ENCODE data around the gene LPP. TPM values are rescaled to one million over a fixed set of nuclear protein-coding genes. Genes with fewer than 3 reads are reported as not detected.

Gene LPP
- total and polyA plus RNA-seq, 2 of the 13 experiments (the other 11 are each of a cell fraction or from before 2014, with no cell fraction given) = 19.2 to 29.9 TPM

DNA sequence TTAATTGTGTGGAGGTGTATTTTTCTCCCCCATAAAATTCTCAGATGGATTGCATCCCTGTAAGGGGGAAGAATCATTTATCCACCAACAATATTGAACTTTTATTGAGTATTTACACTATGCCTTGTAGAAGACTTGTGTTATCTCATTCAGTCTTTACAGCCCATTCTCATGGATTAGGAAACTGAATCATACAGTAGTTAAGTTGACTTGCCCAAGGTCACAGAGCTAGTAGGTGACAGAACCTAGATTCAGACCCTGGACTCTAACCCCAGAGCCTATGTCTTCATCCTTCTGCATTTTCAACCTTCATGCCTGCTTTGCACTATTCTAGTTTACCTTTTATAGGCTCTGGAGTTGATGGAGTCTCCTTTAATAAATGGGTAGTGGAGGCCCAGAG, 226.8 kb downstream of the LPP start (continued):
- no peak for TF ChIP-seq ZBTB14 (CRISPR knock-in tag; IDR thresholded peaks at IDR 0.05)
- TF ChIP-seq CHD2 (IDR thresholded peaks at IDR 0.05; ENCODE audit: low read depth, low read length) = no peak
- no peak for TF ChIP-seq ZNF251 (CRISPR knock-in tag; IDR thresholded peaks at IDR 0.05)
- TF ChIP-seq ISX (CRISPR knock-in tag; conservative IDR thresholded peaks at IDR 0.05) = no peak
- TF ChIP-seq, protein P1, sequence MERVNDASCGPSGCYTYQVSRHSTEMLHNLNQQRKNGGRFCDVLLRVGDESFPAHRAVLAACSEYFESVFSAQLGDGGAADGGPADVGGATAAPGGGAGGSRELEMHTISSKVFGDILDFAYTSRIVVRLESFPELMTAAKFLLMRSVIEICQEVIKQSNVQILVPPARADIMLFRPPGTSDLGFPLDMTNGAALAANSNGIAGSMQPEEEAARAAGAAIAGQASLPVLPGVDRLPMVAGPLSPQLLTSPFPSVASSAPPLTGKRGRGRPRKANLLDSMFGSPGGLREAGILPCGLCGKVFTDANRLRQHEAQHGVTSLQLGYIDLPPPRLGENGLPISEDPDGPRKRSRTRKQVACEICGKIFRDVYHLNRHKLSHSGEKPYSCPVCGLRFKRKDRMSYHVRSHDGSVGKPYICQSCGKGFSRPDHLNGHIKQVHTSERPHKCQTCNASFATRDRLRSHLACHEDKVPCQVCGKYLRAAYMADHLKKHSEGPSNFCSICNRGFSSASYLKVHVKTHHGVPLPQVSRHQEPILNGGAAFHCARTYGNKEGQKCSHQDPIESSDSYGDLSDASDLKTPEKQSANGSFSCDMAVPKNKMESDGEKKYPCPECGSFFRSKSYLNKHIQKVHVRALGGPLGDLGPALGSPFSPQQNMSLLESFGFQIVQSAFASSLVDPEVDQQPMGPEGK (CRISPR knock-in tag; IDR thresholded peaks at IDR 0.05) = no peak
- no peak for TF ChIP-seq SMARCC2 (IDR thresholded peaks at IDR 0.05)
- TF ChIP-seq ZNF567 (CRISPR knock-in tag; IDR thresholded peaks at IDR 0.05; ENCODE audit: borderline replicate concordance) = no peak
- TF ChIP-seq HDAC6 (IDR thresholded peaks at IDR 0.05; ENCODE audit: low read depth, low read length) = no peak
- TF ChIP-seq SOX5 (CRISPR knock-in tag; IDR thresholded peaks at IDR 0.05; ENCODE audit: borderline replicate concordance) = no peak
- TF ChIP-seq ZBED4 (CRISPR knock-in tag; IDR thresholded peaks at IDR 0.05; ENCODE audit: borderline replicate concordance) = no peak
- no peak for TF ChIP-seq NFE2L1 (CRISPR knock-in tag; IDR thresholded peaks at IDR 0.05; ENCODE audit: borderline replicate concordance)
- TF ChIP-seq CENPX (CRISPR knock-in tag; IDR thresholded peaks at IDR 0.05) = no peak
- TF ChIP-seq ZNF644 (CRISPR knock-in tag; IDR thresholded peaks at IDR 0.05; ENCODE audit: low read depth) = no peak
- no peak for TF ChIP-seq SCMH1 (CRISPR knock-in tag; IDR thresholded peaks at IDR 0.05; ENCODE audit: borderline replicate concordance)
- no peak for TF ChIP-seq HOXA9 (CRISPR knock-in tag; IDR thresholded peaks at IDR 0.05; ENCODE audit: borderline replicate concordance)
- TF ChIP-seq JUN (CRISPR knock-in tag; IDR thresholded peaks at IDR 0.05) = no peak
- TF ChIP-seq ZNF350 (CRISPR knock-in tag; IDR thresholded peaks at IDR 0.05; ENCODE audit: borderline replicate concordance, low read depth) = no peak
- TF ChIP-seq, protein P2, sequence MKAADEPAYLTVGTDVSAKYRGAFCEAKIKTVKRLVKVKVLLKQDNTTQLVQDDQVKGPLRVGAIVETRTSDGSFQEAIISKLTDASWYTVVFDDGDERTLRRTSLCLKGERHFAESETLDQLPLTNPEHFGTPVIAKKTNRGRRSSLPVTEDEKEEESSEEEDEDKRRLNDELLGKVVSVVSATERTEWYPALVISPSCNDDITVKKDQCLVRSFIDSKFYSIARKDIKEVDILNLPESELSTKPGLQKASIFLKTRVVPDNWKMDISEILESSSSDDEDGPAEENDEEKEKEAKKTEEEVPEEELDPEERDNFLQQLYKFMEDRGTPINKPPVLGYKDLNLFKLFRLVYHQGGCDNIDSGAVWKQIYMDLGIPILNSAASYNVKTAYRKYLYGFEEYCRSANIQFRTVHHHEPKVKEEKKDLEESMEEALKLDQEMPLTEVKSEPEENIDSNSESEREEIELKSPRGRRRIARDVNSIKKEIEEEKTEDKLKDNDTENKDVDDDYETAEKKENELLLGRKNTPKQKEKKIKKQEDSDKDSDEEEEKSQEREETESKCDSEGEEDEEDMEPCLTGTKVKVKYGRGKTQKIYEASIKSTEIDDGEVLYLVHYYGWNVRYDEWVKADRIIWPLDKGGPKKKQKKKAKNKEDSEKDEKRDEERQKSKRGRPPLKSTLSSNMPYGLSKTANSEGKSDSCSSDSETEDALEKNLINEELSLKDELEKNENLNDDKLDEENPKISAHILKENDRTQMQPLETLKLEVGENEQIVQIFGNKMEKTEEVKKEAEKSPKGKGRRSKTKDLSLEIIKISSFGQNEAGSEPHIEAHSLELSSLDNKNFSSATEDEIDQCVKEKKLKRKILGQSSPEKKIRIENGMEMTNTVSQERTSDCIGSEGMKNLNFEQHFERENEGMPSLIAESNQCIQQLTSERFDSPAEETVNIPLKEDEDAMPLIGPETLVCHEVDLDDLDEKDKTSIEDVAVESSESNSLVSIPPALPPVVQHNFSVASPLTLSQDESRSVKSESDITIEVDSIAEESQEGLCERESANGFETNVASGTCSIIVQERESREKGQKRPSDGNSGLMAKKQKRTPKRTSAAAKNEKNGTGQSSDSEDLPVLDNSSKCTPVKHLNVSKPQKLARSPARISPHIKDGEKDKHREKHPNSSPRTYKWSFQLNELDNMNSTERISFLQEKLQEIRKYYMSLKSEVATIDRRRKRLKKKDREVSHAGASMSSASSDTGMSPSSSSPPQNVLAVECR (CRISPR knock-in tag; IDR thresholded peaks at IDR 0.05; ENCODE audit: borderline replicate concordance) = no peak
- no peak for TF ChIP-seq SNAI1 (CRISPR knock-in tag; IDR thresholded peaks at IDR 0.05; ENCODE audit: borderline replicate concordance)
